ENCODE results near the gene MOG. TPM values are rescaled to one million over a fixed set of nuclear protein-coding genes. Genes with fewer than 3 reads are reported as not detected.

The MOG gene
- polyA plus RNA-seq, 12 donors: 0.27 to 0.34 TPM; not detected in 10

Other genes with a start within 250 kb of the MOG start
- not detected for gene OR12D1, start 242.2 kb upstream of the MOG start, polyA plus RNA-seq (ENCODE audit: insufficient read length in 12 of 12)
- not detected for gene OR10C1, start 217.8 kb upstream of the MOG start, polyA plus RNA-seq (ENCODE audit: insufficient read length in 12 of 12)
- gene OR11A1, start 200.0 kb upstream of the MOG start, polyA plus RNA-seq (ENCODE audit: insufficient read length in 12 of 12): not detected
- not detected for gene OR2H1, start 199.9 kb upstream of the MOG start, polyA plus RNA-seq (ENCODE audit: insufficient read length in 12 of 12)
- gene MAS1L, start 169.1 kb upstream of the MOG start, polyA plus RNA-seq (ENCODE audit: insufficient read length in 12 of 12): not detected
- gene UBD, start 97.4 kb upstream of the MOG start, polyA plus RNA-seq (ENCODE audit: insufficient read length in 12 of 12): 10 to 100 TPM in 1 of 12 donors, 1 to 10 TPM in 2, under 1 TPM in 2, not detected in 7; 0.14 to 13.8 (median 2.1) TPM
- under 1 TPM in 8 of 12 donors, not detected in 4; 0.08 to 0.53 (median 0.16) TPM for gene OR2H2, start 72.0 kb upstream of the MOG start, polyA plus RNA-seq (ENCODE audit: insufficient read length in 12 of 12)
- gene GABBR1, start 23.9 kb upstream of the MOG start, polyA plus RNA-seq (ENCODE audit: insufficient read length in 12 of 12): 10 to 100 TPM in 11 of 12 donors, not detected in 1; 25.4 to 85.6 (median 28.3) TPM
- gene ZFP57, start 24.1 kb downstream of the MOG start, polyA plus RNA-seq (ENCODE audit: insufficient read length in 12 of 12): 1 to 10 TPM in 1 of 12 donors, under 1 TPM in 2, not detected in 9; 0.14 to 3.9 (median 0.17) TPM
- gene HLA-F, start 66.3 kb downstream of the MOG start, polyA plus RNA-seq (ENCODE audit: insufficient read length in 12 of 12): 10 to 100 TPM in 2 of 12 donors, 1 to 10 TPM in 9, not detected in 1; 4.0 to 15.9 (median 6.8) TPM
- 10 to 100 TPM in 1 of 12 donors, 1 to 10 TPM in 8, under 1 TPM in 1, not detected in 2; 0.63 to 10.2 (median 5.4) TPM for gene HLA-G, start 170.7 kb downstream of the MOG start, polyA plus RNA-seq (ENCODE audit: insufficient read length in 12 of 12)